A673 (cell line): ENCODE measurements around the gene CLEC9A. TPM values are rescaled to one million over a fixed set of nuclear protein-coding genes. Genes with fewer than 3 reads are reported as not detected.

Experiments used
- BruUV-seq: library from RNA; stranded (reverse); fragments of 400-500 nt; replicated peaks from 2 replicates; lab custom pipeline; 2021; lab: Mats Ljungman, UMichigan
- CTCF ChIA-PET: fragments of 300-600 bp; sonication (Branson Sonifier 250); formaldehyde crosslinking; loops from one replicate; lab custom pipeline; 2022; ENCODE audit warnings: antibody characterized with exemption; lab: Charles Lee
- POLR2A ChIA-PET: fragments of 300-600 bp; sonication (Branson Sonifier 250); formaldehyde crosslinking; loops from one replicate; lab custom pipeline; 2022; ENCODE audit warnings: antibody characterized with exemption; ENCODE audit not compliant: low non-redundant PET; lab: Charles Lee
- DNase-seq: peaks from one replicate; pipeline ENCODE4 v3.0.0-alpha.2; 2015; ENCODE audit warnings: low spot score
- H3K27ac ChIP-seq: fragments of 200-600 bp; sonication (generic); 2 replicates; pipeline ENCODE4 v1.5.1; 2016; ENCODE audit warnings: mixed run types, low read depth, mild to moderate bottlenecking, mixed read lengths, antibody characterized with exemption, low read length; ENCODE audit not compliant: poor library complexity, severe bottlenecking
- H3K27me3 ChIP-seq: fragments of 200-600 bp; sonication (generic); replicated peaks from 2 replicates; pipeline ENCODE4 v1.6.1; 2017; ENCODE audit warnings: mixed run types, low read depth, mild to moderate bottlenecking, mixed read lengths, antibody characterized with exemption, low read length; ENCODE audit not compliant: insufficient read depth, poor library complexity
- H3K36me3 ChIP-seq: fragments of 200-600 bp; sonication (generic); 2 replicates; pipeline ENCODE4 v1.6.1; 2016; ENCODE audit warnings: mixed run types, mild to moderate bottlenecking, mixed read lengths, antibody characterized with exemption, low read length; ENCODE audit not compliant: insufficient read depth, poor library complexity, severe bottlenecking
- H3K4me1 ChIP-seq: fragments of 200-600 bp; sonication (generic); 2 replicates; pipeline ENCODE4 v1.6.1; 2017; ENCODE audit warnings: mixed run types, mild to moderate bottlenecking, mixed read lengths, antibody characterized with exemption, low read length; ENCODE audit not compliant: insufficient read depth, poor library complexity, severe bottlenecking
- H3K4me3 ChIP-seq: fragments of 200-600 bp; sonication (generic); 2 replicates; pipeline ENCODE4 v1.5.1; 2016; ENCODE audit warnings: low read depth, mixed run types, mild to moderate bottlenecking, mixed read lengths, low read length; ENCODE audit not compliant: poor library complexity, severe bottlenecking
- H3K9me3 ChIP-seq: fragments of 200-600 bp; sonication (generic); 2 replicates; pipeline ENCODE4 v1.6.1; 2016; ENCODE audit warnings: mixed run types, low read depth, mild to moderate bottlenecking, mixed read lengths, antibody characterized with exemption, low read length; ENCODE audit not compliant: poor library complexity, severe bottlenecking
- EZH2 ChIP-seq: fragments of 200-600 bp; sonication (generic); IDR thresholded peaks from 2 replicates; pipeline ENCODE4 v1.6.1; 2017; ENCODE audit warnings: borderline replicate concordance, low read depth, mild to moderate bottlenecking, mixed read lengths, antibody characterized with exemption, low read length; ENCODE audit not compliant: poor library complexity, severe bottlenecking
- intact Hi-C: fragments of 100-400 bp; cut with micrococcal nuclease; formaldehyde crosslinking; loops from one replicate; pipeline ENCODE4 v1.10.0; 2022; ENCODE audit not compliant: unreplicated experiment
- total RNA-seq: library from RNA; stranded (reverse); gene quantifications from 2 replicates; pipeline ENCODE4 v1.2.3, GENCODE V29; 2021
- TF ChIP-seq, protein P1 (sequence below): fragments of 300-800, 200-600 bp; sonication (generic); conservative IDR thresholded peaks from 2 replicates; pipeline ENCODE4 v1.5.1; 2017; ENCODE audit warnings: low read depth, mild to moderate bottlenecking, antibody characterized with exemption, low read length, moderate library complexity, mixed read lengths

Gene CLEC9A
- total RNA-seq, 1 experiment from 2014 or later: not detected

DNA sequence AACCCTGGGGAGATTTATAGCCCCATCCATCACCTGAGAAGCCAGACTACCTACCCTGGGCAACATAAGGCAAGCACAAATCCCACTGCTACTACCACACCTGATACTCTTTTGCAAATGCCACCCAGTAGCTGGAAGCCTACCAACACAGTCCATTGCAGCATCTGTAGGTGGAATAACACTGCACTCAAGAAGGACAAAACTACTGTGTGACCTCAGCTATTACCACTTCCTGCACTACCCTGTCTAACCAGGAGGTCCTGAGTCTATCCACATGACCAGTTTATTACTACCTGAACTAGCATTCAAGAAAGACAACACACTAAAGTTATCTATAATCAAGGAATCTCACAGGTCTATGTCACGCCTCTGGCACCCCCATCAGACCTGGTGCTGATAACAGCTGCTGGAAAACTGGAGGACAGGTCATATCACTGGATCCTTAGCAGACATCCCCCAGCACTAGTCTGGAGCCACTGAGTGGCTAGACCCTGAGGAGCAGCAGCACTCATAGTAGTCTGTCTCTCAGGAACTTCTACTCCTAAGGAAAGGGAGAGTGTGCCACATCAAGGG is 71.3 kb downstream of the CLEC9A start:
- Histone ChIP-seq H3K27me3 (no peaks in the 10 kb centered on the region), H3K36me3 (no peaks in the 10 kb centered on the region), H3K4me1 (no peaks in the 10 kb centered on the region), H3K27ac (no peak overlapping the region), H3K9me3 (no peaks in the 10 kb centered on the region), H3K4me3 (no peak overlapping the region)
- no peak for DNase-seq
- intact Hi-C loops: no loop called here
- no peak for TF ChIP-seq EZH2
- TF ChIP-seq, protein P1, sequence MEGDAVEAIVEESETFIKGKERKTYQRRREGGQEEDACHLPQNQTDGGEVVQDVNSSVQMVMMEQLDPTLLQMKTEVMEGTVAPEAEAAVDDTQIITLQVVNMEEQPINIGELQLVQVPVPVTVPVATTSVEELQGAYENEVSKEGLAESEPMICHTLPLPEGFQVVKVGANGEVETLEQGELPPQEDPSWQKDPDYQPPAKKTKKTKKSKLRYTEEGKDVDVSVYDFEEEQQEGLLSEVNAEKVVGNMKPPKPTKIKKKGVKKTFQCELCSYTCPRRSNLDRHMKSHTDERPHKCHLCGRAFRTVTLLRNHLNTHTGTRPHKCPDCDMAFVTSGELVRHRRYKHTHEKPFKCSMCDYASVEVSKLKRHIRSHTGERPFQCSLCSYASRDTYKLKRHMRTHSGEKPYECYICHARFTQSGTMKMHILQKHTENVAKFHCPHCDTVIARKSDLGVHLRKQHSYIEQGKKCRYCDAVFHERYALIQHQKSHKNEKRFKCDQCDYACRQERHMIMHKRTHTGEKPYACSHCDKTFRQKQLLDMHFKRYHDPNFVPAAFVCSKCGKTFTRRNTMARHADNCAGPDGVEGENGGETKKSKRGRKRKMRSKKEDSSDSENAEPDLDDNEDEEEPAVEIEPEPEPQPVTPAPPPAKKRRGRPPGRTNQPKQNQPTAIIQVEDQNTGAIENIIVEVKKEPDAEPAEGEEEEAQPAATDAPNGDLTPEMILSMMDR: no peak
- CTCF ChIA-PET: no interaction called here
- no TSS peak for BruUV-seq
- POLR2A ChIA-PET: no interaction called here

DNA sequence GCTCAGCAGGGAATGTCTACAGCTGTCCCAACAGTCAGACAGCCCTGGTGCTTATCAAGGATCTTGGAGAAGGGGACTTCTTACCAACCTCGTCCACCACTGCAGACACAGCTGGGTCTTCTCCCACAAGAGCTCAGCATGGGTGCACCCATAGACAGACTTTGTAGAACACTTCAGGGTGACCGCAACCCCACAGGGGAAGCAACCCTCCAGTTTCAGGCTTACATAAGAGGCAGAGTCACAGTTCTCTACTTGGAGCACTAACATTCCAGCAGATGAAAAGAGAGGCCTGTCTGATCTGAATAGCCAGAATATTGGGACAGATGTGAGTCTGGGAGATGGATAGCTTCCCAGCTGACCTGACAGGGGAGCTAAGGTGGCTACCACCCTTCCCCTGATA is 71.8 kb downstream of the CLEC9A start:
- intact Hi-C loops: no loop called here
- Histone ChIP-seq H3K36me3 (no peaks in the 10 kb centered on the region), H3K9me3 (no peaks in the 10 kb centered on the region), H3K27ac (no peak overlapping the region), H3K4me1 (no peaks in the 10 kb centered on the region), H3K4me3 (no peak overlapping the region), H3K27me3 (no peaks in the 10 kb centered on the region)
- ChIA-PET CTCF (no interaction called here), POLR2A (no interaction called here)
- BruUV-seq: no TSS peak
- no peak for DNase-seq
- TF ChIP-seq, protein P1: no peak
- no peak for TF ChIP-seq EZH2

DNA sequence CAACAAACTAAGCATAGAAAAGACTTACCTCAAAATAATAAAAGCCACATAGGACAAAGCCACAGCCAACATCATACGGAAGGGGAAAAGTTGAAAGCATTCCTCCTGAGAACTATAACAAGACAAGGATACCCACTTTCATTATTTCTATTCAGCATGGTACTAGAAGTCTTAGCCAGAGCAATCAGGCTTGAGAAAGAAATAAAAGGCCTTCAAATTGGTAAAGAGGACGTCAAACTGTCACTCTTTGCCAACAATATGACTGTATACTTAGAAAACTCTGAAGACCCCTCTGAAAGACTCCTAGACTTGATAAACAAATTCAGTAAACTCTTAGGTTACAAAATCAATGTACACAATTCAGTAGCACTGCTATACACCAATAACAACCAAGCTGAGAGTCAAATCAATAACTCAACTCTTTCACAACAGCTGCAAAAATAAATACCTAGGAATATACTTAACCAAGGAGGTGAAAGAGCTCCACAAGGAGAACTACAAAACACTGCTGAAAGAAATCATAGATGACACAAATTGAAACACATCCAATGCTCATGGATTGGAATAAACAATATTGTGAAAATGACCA is 79.9 kb downstream of the CLEC9A start:
- ChIA-PET POLR2A (no interaction called here), CTCF (no interaction called here)
- TF ChIP-seq, protein P1: no peak
- TF ChIP-seq EZH2: no peak
- intact Hi-C loops: no loop called here
- no peak overlapping the region for H3K4me3 ChIP-seq
- H3K27me3 ChIP-seq: no peaks in the 10 kb centered on the region
- no peak overlapping the region for H3K27ac ChIP-seq
- no peaks in the 10 kb centered on the region for H3K4me1 ChIP-seq
- DNase-seq: no peak
- BruUV-seq: no TSS peak
- H3K36me3 ChIP-seq: no peaks in the 10 kb centered on the region
- no peaks in the 10 kb centered on the region for H3K9me3 ChIP-seq
